ENCODE results near the gene SLC49A3. TPM values are rescaled to one million over a fixed set of nuclear protein-coding genes. Genes with fewer than 3 reads are reported as not detected.

SLC49A3 gene
- total RNA-seq, 4 donors from 2014 or later, result 7.8 to 20.1 (median 14.4) TPM

GRCh38 chr4:683247-683897 is 5.6 kb downstream of the SLC49A3 start:
- TF ChIP-seq CTCF (IDR thresholded peaks at IDR 0.05; ENCODE audit: low read depth), result no peak

- TF ChIP-seq CTCF (IDR thresholded peaks at IDR 0.05; ENCODE audit: low read depth), result no peak
Measured at GRCh38 chr4:682490-683172, 6.3 kb downstream of the SLC49A3 start.

GRCh38 chr4:681736-682451 is 7.1 kb downstream of the SLC49A3 start:
- no peak for TF ChIP-seq CTCF (IDR thresholded peaks at IDR 0.05; ENCODE audit: low read depth)

- TF ChIP-seq CTCF (IDR thresholded peaks at IDR 0.05; ENCODE audit: low read depth), result no peak
Measured at GRCh38 chr4:680928-681645, 7.9 kb downstream of the SLC49A3 start.

GRCh38 chr4:680551-680927 is 8.4 kb downstream of the SLC49A3 start:
- TF ChIP-seq CTCF (IDR thresholded peaks at IDR 0.05; ENCODE audit: low read depth), result no peak

GRCh38 chr4:680091-680490 is 8.9 kb downstream of the SLC49A3 start:
- TF ChIP-seq CTCF (IDR thresholded peaks at IDR 0.05; ENCODE audit: low read depth), result no peak

GRCh38 chr4:679629-680028 is 9.3 kb downstream of the SLC49A3 start:
- no peak for TF ChIP-seq CTCF (IDR thresholded peaks at IDR 0.05; ENCODE audit: low read depth)

Data from subcutaneous adipose tissue (tissue), 4 donors.